Mucosa of rectum (tissue), 2 donors: Measurements from ENCODE around the gene TMEM131.
A peak's percentile ranks its signal among the peaks of the same experiment; 100 is the strongest.

Experiments used
- H3K27ac ChIP-seq, 2 donors: one replicate each; pipeline ENCODE4 v1.7.0; 2013; ENCODE audit warnings: inconsistent platforms in 2 of 2, low read depth in 2 of 2, low read length in 2 of 2
- H3K27me3 ChIP-seq, 2 donors: one replicate each; pipeline ENCODE4 v1.7.0; 2013; ENCODE audit warnings: low read length in 2 of 2; ENCODE audit not compliant: control insufficient read depth in 2 of 2, insufficient read depth in 2 of 2
- H3K36me3 ChIP-seq, 2 donors: one replicate each; pipeline ENCODE4 v1.7.0; 2013; ENCODE audit warnings: low read length in 2 of 2; ENCODE audit not compliant: control insufficient read depth in 2 of 2, insufficient read depth in 2 of 2
- H3K4me1 ChIP-seq, 2 donors: one replicate each; pipeline ENCODE4 v1.7.0; 2013; ENCODE audit warnings: low read length in 2 of 2, mild to moderate bottlenecking in 1 of 2; ENCODE audit not compliant: control insufficient read depth in 2 of 2, insufficient read depth in 2 of 2
- H3K4me3 ChIP-seq, 2 donors: one replicate each; pipeline ENCODE4 v1.7.0; 2013; ENCODE audit warnings: low read length in 2 of 2
- H3K9ac ChIP-seq, 2 donors: one replicate each; pipeline ENCODE4 v1.7.0; 2013; ENCODE audit warnings: low read length in 2 of 2, low read depth in 1 of 2, mild to moderate bottlenecking in 1 of 2
- H3K9me3 ChIP-seq, 2 donors: one replicate each; pipeline ENCODE4 v1.7.0; 2013; ENCODE audit warnings: low read length in 2 of 2; ENCODE audit not compliant: control insufficient read depth in 2 of 2
- donor health status: healthy.
- donor health status: Normal muscosa, but diverticular disease.

Gene TMEM131

DNA sequence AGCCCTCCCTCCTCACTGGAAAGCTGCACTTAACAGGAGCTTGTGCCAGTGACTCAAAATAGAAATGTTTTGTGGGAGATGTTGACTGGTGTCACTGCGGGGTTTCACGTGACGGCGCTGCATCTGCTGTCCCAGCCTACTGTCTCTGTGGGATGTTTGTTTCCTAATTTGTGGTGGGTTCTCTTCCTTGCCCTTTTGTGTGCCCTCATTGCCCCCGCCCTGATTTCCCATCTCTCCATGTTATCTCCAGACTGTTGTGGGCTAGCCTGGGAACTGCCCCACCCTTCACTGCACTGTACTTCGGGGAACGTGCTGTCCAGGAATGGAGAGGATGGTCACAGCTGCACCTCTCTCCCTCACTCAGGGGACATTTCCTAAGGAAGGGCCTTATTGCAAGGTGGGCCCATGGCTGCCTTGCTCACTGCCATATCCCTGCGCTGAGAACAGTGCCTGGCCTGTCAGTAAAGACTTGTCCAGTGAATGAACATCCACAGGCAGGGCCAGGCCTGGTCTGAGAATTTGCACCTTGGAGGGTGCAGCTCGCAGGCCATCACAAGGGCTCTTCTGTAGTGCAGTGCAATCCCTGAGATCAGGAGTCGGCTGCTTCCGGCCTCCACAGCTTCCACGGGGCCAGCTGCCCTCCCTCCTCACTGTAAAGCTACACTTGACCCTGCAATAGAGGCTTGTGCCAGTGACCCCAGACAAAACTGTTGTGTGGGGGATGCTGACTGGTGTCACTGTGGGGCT is 264.3 kb downstream of the TMEM131 start:
- H3K9ac ChIP-seq, result no peak overlapping the region
- H3K4me1 ChIP-seq, result no peaks in the 10 kb centered on the region
- peaks cover 0 to 3% of the 10 kb centered on the region in 2 donors for H3K27me3 ChIP-seq
- H3K9me3 ChIP-seq, result peaks cover 0 to 3% of the 10 kb centered on the region in 2 donors
- no peaks in the 10 kb centered on the region for H3K36me3 ChIP-seq
- H3K27ac ChIP-seq, result no peak overlapping the region
- no peak overlapping the region for H3K4me3 ChIP-seq

DNA sequence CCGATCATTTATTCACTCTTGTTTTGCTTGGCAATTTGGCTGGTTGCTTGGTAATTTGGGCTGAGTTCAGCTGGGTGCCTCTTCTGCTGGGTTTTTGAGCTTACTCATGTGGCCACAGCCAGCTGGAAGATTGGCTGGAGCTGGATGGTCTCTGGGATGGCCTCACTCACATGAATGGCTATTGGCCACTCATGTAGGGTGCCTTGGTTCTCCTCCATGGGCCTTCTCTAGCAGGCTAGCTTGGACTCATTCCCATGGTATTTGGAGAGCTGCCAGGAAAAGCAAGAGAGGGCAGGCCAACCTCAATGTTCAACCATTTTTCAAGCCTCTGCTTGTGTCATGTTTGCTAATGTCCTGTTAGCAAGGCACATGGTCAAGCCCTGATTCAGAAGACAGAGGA is 265.5 kb downstream of the TMEM131 start:
- no peaks in the 10 kb centered on the region for H3K4me1 ChIP-seq
- no peak overlapping the region for H3K9ac ChIP-seq
- no peaks in the 10 kb centered on the region for H3K36me3 ChIP-seq
- peaks cover 0 to 3% of the 10 kb centered on the region in 2 donors for H3K27me3 ChIP-seq
- no peak overlapping the region for H3K4me3 ChIP-seq
- H3K27ac ChIP-seq, result no peak overlapping the region
- peaks cover 0 to 3% of the 10 kb centered on the region in 2 donors for H3K9me3 ChIP-seq

GRCh38 chr2:97728091-97728731 is 267.5 kb downstream of the TMEM131 start:
- Histone ChIP-seq H3K9ac (no peak overlapping the region), H3K4me1 (no peaks in the 10 kb centered on the region), H3K27me3 (peaks cover 0 to 3% of the 10 kb centered on the region in 2 donors), H3K36me3 (no peaks in the 10 kb centered on the region), H3K4me3 (no peak overlapping the region), H3K27ac (no peak overlapping the region), H3K9me3 (peaks cover 0 to 3% of the 10 kb centered on the region in 2 donors)

DNA sequence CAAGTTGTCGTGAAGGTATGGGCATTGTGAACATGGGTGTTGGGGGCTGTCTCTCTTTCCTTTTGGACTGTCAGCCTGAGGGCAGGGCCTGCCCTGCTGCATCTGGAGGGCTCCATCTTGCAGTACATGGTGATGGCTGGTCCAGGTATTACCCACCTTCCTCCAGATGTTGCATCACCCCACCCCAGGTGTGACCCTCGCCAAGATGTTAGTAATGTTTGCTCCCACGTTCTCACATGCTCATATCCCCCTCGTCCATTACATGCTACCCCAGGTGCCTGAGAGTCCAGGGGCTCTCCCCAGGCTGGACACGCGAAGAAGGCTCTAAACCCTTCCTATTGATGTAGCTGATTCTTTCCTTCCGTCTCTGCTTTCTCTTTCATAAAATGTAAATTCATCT is 268.5 kb downstream of the TMEM131 start:
- Histone ChIP-seq H3K36me3 (no peaks in the 10 kb centered on the region), H3K4me1 (no peaks in the 10 kb centered on the region), H3K4me3 (no peak overlapping the region), H3K27me3 (peaks cover 0 to 3% of the 10 kb centered on the region in 2 donors), H3K27ac (no peak overlapping the region), H3K9me3 (peaks cover 0 to 3% of the 10 kb centered on the region in 2 donors), H3K9ac (no peak overlapping the region)

- H3K27me3 ChIP-seq, result peaks cover 0 to 3% of the 10 kb centered on the region in 2 donors
- H3K4me3 ChIP-seq, result no peak overlapping the region
- no peaks in the 10 kb centered on the region for H3K4me1 ChIP-seq
- no peaks in the 10 kb centered on the region for H3K36me3 ChIP-seq
- no peak overlapping the region for H3K9ac ChIP-seq
- peaks cover 0 to 3% of the 10 kb centered on the region in 2 donors for H3K9me3 ChIP-seq
- peak overlapping the region in 1 of 2 donors; percentile 35 for H3K27ac ChIP-seq
Measured at GRCh38 chr2:97726261-97727064, 269.3 kb downstream of the TMEM131 start.

- Histone ChIP-seq H3K27ac (no peak overlapping the region), H3K9ac (no peak overlapping the region), H3K4me3 (no peak overlapping the region), H3K4me1 (no peaks in the 10 kb centered on the region), H3K9me3 (peaks cover 0 to 1% of the 10 kb centered on the region in 2 donors), H3K36me3 (no peaks in the 10 kb centered on the region), H3K27me3 (peaks cover 0 to 3% of the 10 kb centered on the region in 2 donors)
Measured at GRCh38 chr2:97724946-97725688, 270.6 kb downstream of the TMEM131 start.

GRCh38 chr2:97724501-97724900 is 271.2 kb downstream of the TMEM131 start:
- Histone ChIP-seq H3K9me3 (no peaks in the 10 kb centered on the region), H3K4me1 (no peaks in the 10 kb centered on the region), H3K9ac (no peak overlapping the region), H3K27ac (no peak overlapping the region), H3K27me3 (peaks cover 0 to 3% of the 10 kb centered on the region in 2 donors), H3K36me3 (no peaks in the 10 kb centered on the region), H3K4me3 (no peak overlapping the region)

DNA sequence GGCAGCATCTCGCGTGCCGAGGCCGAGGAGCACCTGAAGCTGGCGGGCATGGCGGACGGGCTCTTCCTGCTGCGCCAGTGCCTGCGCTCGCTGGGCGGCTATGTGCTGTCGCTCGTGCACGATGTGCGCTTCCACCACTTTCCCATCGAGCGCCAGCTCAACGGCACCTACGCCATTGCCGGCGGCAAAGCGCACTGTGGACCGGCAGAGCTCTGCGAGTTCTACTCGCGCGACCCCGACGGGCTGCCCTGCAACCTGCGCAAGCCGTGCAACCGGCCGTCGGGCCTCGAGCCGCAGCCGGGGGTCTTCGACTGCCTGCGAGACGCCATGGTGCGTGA is 271.7 kb downstream of the TMEM131 start:
- Histone ChIP-seq H3K27ac (no peak overlapping the region), H3K4me1 (no peaks in the 10 kb centered on the region), H3K27me3 (peaks cover 0 to 3% of the 10 kb centered on the region in 2 donors), H3K9me3 (no peaks in the 10 kb centered on the region), H3K9ac (no peak overlapping the region), H3K36me3 (no peaks in the 10 kb centered on the region), H3K4me3 (no peak overlapping the region)

- no peak overlapping the region for H3K4me3 ChIP-seq
- H3K27me3 ChIP-seq, result peaks cover 0 to 3% of the 10 kb centered on the region in 2 donors
- H3K9me3 ChIP-seq, result no peaks in the 10 kb centered on the region
- no peak overlapping the region for H3K27ac ChIP-seq
- no peak overlapping the region for H3K9ac ChIP-seq
- no peaks in the 10 kb centered on the region for H3K4me1 ChIP-seq
- H3K36me3 ChIP-seq, result no peaks in the 10 kb centered on the region
Measured at GRCh38 chr2:97723156-97724072, 272.3 kb downstream of the TMEM131 start.
